ENCODE results near the gene MGLL.

MGLL gene

GRCh38 chr3:127776347-127776746, 46.0 kb downstream of the MGLL start:
- in situ Hi-C loops (cut with MboI; ENCODE audit: low sequenced_read_pairs) = no loop called here

DNA sequence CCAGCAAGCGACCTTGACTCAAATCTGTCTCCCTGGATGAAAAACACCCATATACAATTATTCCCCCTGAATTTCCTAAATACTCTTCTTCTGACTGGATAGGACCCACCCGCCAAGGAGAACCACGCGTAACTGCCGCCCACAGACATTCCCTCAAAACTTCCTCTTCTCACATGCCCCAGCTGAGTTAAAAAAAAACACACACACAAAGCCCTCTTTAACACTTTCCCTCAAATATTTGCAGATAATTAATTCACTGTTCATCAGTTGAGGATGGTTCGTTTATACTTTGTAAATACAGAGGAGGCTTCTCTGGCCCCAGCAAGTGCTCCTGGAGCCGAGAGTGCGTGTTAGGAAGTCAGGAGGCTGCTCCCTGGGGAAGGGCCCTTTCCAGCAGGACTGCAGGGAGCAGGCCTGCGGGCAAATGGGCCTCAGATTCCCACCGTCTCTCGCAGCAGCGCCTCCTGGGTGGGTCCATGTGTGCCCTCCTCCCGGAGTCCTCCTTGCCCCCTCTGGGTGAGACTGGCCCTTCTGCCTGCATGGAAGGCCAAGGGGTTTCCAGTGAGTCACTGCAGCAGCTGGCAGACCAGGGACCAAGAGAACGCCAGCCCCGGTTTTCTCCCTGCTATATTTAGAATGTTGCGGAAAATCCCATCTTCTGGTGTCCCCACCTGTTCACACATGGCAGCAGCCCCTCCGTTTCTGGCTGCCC, 46.8 kb downstream of the MGLL start:
- in situ Hi-C loops (cut with MboI; ENCODE audit: low sequenced_read_pairs) = no loop called here

DNA sequence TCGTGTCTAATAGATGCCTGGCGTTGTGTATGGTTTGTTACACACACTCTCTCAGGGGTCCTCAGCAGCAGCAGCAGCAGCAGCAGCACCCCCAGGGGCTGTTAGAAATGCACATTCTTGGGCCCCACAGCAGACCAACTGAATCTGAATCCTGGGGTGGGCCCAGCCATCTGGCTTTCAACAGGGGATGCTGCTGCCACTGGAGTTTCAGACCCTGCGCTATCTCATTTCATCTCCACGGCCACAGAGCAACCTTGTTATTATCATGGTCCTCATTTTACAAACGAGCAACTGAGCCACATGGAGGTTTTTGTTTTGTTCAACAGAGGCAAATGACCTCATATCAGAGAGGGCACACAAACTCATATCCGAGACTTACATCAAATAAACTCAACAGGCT, 47.7 kb downstream of the MGLL start:
- in situ Hi-C loops (cut with MboI; ENCODE audit: low sequenced_read_pairs) = no loop called here

DNA sequence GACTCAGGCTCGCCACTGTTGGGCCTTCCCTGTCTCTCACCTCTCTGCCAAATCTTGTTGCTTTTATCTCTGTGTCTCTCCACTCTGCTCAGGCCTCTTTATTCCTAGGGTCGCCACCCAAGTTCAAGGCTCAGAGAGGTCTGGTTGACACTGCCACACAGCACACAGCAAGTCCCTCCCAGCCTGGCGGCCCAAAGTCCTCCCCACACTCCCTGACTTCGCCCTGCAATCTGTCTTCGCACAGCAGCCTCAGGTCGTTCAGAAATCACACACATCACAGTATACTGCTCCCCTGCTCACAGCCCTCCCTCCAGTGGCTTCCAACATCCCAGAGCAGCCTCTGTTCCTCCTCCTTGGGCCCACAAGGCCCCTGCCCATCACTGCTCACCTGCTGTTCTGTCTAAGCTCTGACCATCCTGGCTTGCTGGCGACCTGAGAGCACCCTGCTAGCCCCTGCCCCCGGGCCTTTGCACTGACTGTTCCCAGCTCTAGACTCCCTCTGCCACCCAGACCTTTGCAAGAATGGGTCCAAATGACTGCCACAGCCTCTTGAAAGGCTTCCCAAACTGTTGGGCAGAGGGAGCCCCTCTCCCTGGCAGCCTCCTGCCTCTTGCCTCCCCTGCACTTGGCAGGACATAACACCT, 48.4 kb downstream of the MGLL start:
- in situ Hi-C loops (cut with MboI; ENCODE audit: low sequenced_read_pairs) = no loop called here

DNA sequence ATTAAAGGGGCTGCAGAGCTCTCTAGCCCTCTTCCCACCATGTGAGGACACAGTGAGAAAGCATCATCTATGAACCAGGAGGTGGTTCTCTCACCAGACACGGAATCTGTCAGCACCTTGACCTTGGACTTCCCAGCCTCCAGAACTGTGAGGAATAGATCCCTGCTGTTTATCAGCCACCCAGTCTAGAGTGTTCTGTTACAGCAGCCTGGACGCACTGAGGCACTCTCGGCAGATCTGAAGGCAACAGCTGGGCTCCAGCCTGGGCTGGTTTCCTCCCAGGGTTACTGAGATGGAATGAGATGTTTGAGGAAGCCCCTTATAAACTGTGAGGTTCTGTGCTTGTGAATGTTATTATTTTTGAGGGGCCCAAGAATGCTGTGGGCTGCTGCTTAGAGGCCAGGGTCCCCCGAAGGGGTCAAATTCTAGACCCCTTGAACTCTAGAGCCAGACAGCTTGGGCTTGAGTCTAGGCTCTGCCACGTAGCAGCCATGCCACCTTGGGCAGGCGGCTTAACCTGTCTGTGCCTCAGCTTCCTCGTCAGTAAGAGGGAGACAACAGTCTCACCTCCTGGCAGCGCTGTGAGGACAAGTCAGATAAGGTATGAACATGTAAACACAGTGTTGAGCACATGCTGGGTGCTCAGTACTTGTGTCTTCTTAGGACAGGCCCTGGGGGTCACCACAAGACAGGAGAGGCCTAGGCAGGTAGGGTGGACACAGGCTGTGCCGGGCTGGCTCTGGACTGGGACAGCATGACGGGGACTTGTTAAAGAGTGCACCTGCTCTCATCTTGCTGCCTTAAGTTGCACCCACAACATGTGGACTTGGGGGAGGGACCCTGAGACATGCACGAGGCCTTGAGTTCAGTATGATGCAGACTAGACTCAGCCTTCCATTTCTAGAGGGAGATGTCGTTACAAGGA, 49.2 kb downstream of the MGLL start:
- in situ Hi-C loops (cut with MboI; ENCODE audit: low sequenced_read_pairs) = no loop called here

DNA sequence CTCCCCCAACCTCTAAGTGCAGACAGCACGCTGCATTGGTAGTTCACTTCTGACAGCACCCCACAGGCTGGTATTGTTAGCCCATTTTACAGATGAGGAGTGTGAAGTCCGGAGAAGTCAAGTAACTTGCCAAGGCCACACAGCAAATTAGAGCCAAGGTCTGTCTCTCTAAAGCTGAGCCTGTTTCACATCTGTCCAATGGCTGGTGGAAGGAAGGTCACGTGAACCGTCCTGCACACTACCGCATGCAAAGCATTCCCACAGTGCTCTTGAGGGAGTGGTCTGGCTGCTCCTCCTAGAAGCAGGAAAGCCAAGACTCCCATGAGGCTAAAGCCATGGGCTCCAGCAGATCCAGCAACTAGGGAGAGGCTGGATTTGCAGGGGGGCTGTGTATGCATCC, 50.0 kb downstream of the MGLL start:
- in situ Hi-C loops (cut with MboI; ENCODE audit: low sequenced_read_pairs) = no loop called here

DNA sequence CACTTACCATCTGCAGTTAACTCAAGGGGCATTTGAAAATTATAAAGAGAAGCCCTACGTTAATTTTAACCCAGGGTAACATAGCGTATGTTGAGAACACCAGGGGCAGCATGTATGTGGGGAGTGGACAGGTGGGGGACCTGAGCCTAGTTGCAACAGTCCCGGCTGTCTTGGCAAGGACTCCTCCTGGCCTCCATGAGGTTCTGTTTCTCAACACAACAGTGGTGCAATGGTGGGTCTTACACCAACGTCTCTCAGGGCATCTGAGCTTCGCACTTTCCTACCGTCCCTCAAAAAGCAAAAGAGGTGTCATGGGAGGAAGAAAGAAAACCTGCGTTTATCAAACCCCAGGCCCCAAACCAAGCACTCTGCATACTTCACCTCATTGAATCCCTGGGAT, 50.6 kb downstream of the MGLL start:
- in situ Hi-C loops (cut with MboI; ENCODE audit: low sequenced_read_pairs) = no loop called here

- in situ Hi-C loops (cut with MboI; ENCODE audit: low sequenced_read_pairs) = no loop called here
These were observed 51.5 kb downstream of the MGLL start for GRCh38 chr3:127770671-127771355.

GRCh38 chr3:127769284-127770081, 52.8 kb downstream of the MGLL start:
- in situ Hi-C loops (cut with MboI; ENCODE audit: low sequenced_read_pairs) = no loop called here

DNA sequence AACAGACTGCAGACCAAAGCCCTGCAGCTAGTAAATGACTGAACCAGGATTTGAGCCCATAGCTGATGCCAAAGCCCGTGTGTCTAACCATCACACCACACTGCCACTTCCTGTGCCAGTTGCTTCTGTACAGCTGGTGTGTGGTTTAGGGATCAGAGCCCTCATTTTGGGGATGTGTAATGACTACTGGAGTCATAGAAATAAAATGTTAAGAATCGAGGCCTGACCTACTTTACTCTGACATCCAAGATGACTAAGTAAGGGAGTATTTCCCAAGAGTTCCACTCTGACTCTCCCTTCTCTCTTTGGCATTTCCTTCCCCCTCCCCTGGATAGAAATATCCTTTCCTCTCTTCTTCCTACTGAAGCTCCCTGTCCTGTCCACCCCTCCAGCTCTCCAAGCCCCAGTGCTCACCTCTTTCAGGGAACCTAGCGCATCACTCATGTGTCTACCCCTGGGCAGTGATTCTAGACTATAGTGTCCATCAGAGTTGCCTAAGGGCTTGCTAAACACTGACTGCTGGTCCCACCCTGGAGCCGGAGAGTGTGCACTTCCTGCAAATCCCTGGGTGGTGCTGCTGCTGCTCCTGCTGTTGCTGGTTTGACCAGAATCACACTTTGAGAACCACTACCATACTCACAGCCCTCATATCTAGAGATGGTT, 53.8 kb downstream of the MGLL start:
- in situ Hi-C loops (cut with MboI; ENCODE audit: low sequenced_read_pairs) = no loop called here

DNA sequence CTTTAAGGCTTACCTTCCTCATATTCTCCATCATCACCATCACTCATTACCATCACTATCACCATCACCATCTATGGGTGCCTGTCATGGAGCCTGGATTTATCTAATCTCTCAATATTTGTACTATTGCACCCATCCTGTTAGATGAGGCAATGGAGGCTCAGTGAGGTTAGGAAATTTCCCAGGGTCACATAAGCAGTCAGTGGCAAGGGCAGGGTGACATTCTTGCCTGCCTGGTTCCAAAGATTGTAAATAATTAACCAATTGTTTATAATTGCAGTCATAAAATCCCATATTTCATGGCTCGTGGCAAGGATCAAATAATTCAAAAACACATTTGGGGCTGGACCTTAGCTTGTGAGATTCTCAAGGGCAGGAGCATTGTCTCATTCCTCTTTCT, 55.2 kb downstream of the MGLL start:
- in situ Hi-C loops (cut with MboI; ENCODE audit: low sequenced_read_pairs) = no loop called here

DNA sequence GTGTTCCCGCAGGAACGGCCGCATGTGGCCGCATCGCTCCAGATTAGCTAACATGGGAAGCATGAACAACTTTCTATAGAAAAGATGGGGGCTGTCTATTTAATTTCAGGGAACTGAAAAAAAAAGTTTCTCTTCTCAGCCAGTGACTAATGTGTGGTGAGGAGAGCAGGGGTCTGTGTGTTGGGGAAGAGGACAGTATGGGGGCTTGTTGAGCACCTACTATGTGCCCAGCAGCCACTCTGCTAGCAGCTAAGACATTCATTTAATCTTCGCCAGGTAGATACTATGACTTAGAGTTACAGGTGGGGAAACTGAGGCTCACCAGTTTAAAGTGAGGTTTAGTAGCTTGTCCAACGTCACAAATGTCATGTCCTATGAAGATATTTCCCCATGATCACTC, 56.6 kb downstream of the MGLL start:
- in situ Hi-C loops (cut with MboI; ENCODE audit: low sequenced_read_pairs) = no loop called here

DNA sequence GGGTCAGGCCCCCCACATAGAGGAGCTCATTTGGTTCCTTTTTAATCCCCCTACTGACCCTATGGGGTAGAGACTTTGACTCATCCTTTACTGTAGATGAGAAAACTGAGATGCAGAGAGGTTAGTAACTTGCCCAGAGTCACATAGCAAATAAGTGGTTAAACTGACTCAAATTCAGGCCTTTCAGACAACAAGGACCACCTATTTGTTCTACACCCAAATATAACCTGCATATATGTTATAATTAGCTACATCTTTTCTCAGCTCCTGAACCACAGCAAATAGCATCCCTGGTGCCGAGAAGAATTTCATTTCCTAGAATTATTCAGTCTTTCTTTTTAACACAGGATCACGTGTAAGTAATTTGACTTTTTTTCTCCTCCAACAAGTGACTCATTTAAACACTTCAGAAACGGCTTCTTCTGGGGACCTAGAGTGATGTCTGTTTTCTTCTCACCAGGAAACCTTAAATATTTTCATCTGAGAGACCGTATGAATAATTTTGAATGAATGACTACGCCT, 57.4 kb downstream of the MGLL start:
- in situ Hi-C loops (cut with MboI; ENCODE audit: low sequenced_read_pairs) = no loop called here

- in situ Hi-C loops (cut with MboI; ENCODE audit: low sequenced_read_pairs) = no loop called here
These were observed 58.0 kb downstream of the MGLL start for GRCh38 chr3:127764301-127764700.

DNA sequence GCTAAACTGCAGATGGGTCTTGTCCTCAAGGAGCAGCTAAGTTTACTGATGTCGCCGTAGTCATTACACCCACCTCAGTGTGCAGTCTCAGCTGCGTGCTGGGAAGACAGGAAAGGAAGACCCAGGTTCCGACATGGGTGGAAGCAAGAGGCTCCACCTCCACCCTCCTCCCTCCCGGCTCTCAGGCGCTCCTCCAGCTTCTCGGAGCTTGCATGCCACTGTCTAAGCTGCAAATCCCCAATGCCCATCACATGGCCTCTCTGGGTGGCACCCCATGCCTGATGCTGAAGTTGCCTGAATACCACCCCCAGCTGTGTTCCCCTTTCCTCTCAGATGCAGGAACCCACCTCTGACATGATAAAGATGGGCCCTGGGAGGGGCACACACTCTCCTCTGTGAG, 58.5 kb downstream of the MGLL start:
- in situ Hi-C loops (cut with MboI; ENCODE audit: low sequenced_read_pairs) = no loop called here

DNA sequence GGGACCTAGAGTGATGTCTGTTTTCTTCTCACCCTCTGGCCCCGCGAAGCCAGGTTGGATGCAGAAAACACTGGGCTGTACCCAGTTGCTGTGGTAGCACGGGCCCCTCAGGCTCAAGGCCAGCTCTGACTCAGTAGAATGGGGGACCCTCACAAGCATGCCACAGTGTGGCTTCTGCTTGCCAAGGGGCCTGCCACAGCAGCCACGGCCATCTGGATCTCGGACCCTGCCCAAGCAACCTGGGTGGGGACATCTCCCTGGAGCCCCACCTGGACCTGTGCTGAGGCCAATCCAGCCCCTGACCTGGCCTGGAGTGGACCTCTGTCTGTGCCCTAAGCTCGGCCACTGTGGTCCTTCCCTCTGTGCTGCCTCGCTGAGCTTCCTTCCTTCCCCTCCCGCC, 59.0 kb downstream of the MGLL start:
- in situ Hi-C loops (cut with MboI; ENCODE audit: low sequenced_read_pairs) = no loop called here

DNA sequence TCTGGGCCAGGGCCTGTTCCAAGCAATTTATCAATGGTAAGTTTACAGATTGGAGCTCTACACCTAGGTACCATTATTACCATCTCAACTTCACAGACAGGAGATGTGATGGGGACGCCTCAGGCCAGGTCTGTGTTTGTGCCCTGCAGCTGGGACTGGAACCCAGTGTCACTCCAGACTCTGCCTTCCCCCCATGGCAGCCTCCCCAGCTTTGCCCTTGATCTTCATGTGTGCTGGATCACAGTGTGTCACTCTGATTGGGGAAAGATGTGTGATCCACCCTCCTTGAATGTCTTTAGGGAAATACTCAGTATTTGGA, 59.6 kb downstream of the MGLL start:
- in situ Hi-C loops (cut with MboI; ENCODE audit: low sequenced_read_pairs) = no loop called here

DNA sequence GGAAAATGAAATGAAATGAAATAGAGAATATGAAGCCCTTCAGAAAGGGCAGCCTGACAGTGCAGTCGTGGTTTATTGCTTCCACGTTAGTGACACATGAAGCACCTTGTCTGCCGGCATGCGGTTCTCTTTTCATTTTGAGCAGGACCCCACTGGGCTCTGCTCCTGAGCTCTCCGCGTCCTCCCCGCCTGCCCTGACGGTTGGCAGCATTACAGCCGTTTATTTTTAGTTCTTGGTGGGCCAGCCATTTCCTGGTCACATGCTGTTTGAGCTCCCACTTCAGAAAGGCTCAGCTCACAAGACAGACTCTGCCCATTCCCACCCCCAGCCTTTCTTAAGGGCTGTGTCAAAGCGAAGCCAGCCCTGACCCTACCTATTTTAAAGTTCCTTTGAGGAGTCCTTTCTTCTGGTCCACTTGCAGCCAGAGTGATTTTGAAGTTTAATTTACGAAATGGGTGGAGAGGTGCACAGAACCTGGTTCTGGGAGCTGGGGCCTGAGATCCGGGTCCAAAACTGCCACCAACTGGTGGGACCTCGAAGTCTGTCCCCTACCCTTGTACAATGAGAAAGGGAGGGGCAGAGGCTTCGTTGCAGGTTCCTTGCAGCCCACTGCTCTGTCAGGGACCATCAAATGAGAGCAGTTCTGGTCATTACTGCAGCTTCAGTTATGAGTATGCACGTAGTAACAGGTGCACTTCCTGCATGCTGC, 60.1 kb downstream of the MGLL start:
- in situ Hi-C loops (cut with MboI; ENCODE audit: low sequenced_read_pairs) = no loop called here

- in situ Hi-C loops (cut with MboI; ENCODE audit: low sequenced_read_pairs) = no loop called here
These were observed 60.9 kb downstream of the MGLL start for GRCh38 chr3:127761441-127761801.

All from HL-60/S4 (cell line).